H9 (cell line): ENCODE data around the gene TICRR. TPM values are rescaled to one million over a fixed set of nuclear protein-coding genes. Genes with fewer than 3 reads are reported as not detected.

Source experiments
- DNase-seq: peaks from one replicate; pipeline ENCODE4 v3.0.0-alpha.2; 2017
- H2AFZ ChIP-seq: one replicate; pipeline ENCODE4 v1.6.1; 2013; ENCODE audit warnings: mild to moderate bottlenecking, low read length, control low read depth, moderate library complexity
- H2AK5ac ChIP-seq: 2 replicates; pipeline ENCODE4 v1.6.1; 2013; ENCODE audit warnings: low read length, control low read depth, mixed read lengths; ENCODE audit not compliant: insufficient read length
- H2BK120ac ChIP-seq: one replicate; pipeline ENCODE4 v1.6.1; 2013; ENCODE audit warnings: low read depth, mild to moderate bottlenecking, low read length, control low read depth, inconsistent platforms; ENCODE audit not compliant: poor library complexity, severe bottlenecking
- H2BK12ac ChIP-seq: 2 replicates; pipeline ENCODE4 v1.6.1; 2013; ENCODE audit warnings: low read length, control low read depth, mixed read lengths, low read depth; ENCODE audit not compliant: insufficient read length
- H2BK15ac ChIP-seq: 2 replicates; pipeline ENCODE4 v1.6.1; 2013; ENCODE audit warnings: low read depth, low read length, control low read depth
- H2BK20ac ChIP-seq: one replicate; pipeline ENCODE4 v1.6.1; 2013; ENCODE audit warnings: low read depth, mild to moderate bottlenecking, low read length, control low read depth, inconsistent platforms; ENCODE audit not compliant: poor library complexity, severe bottlenecking
- H2BK5ac ChIP-seq: 2 replicates; pipeline ENCODE4 v1.6.1; 2013; ENCODE audit warnings: low read length, control low read depth, mixed read lengths; ENCODE audit not compliant: insufficient read length
- H3K14ac ChIP-seq: 2 replicates; pipeline ENCODE4 v1.6.1; 2013; ENCODE audit warnings: low read length, control low read depth; ENCODE audit not compliant: insufficient read depth
- H3K18ac ChIP-seq: 2 replicates; pipeline ENCODE4 v1.6.1; 2013; ENCODE audit warnings: low read depth, mild to moderate bottlenecking, mixed read lengths, low read length, control low read depth; ENCODE audit not compliant: insufficient read length
- H3K23ac ChIP-seq: 2 replicates; pipeline ENCODE4 v1.6.1; 2013; ENCODE audit warnings: low read length, control low read depth, mixed read lengths, low read depth; ENCODE audit not compliant: insufficient read length
- H3K23me2 ChIP-seq: 2 replicates; pipeline ENCODE4 v1.6.1; 2013; ENCODE audit warnings: low read depth, mild to moderate bottlenecking, mixed read lengths, low read length, control low read depth; ENCODE audit not compliant: insufficient read length, poor library complexity, severe bottlenecking
- H3K27ac ChIP-seq: 2 replicates; pipeline ENCODE4 v1.5.1; 2013; ENCODE audit warnings: low read length, control low read depth, mixed read lengths, low read depth; ENCODE audit not compliant: insufficient read length
- H3K27me3 ChIP-seq: 2 replicates; pipeline ENCODE4 v1.6.1; 2013; ENCODE audit warnings: low read length, control low read depth, inconsistent platforms; ENCODE audit not compliant: insufficient read depth
- H3K4ac ChIP-seq: 2 replicates; pipeline ENCODE4 v1.6.1; 2013; ENCODE audit warnings: low read depth, mild to moderate bottlenecking, control low read depth, inconsistent platforms, low read length, moderate library complexity
- H3K4me1 ChIP-seq: 2 replicates; pipeline ENCODE4 v1.6.1; 2013; ENCODE audit warnings: low read length, control low read depth, inconsistent platforms; ENCODE audit not compliant: insufficient read depth
- H3K4me2 ChIP-seq: 2 replicates; pipeline ENCODE4 v1.6.1; 2013; ENCODE audit warnings: low read length, control low read depth, mixed read lengths; ENCODE audit not compliant: insufficient read length, insufficient read depth
- H3K56ac ChIP-seq: 2 replicates; pipeline ENCODE4 v1.6.1; 2013; ENCODE audit warnings: low read depth, mild to moderate bottlenecking, mixed read lengths, low read length, control low read depth; ENCODE audit not compliant: insufficient read length
- H3K79me1 ChIP-seq: 2 replicates; pipeline ENCODE4 v1.6.1; 2013; ENCODE audit warnings: low read depth, mild to moderate bottlenecking, moderate library complexity, low read length, control low read depth, inconsistent platforms; ENCODE audit not compliant: insufficient read depth, poor library complexity, severe bottlenecking
- H3K79me2 ChIP-seq: 2 replicates; pipeline ENCODE4 v1.6.1; 2013; ENCODE audit warnings: low read length, control low read depth, inconsistent platforms; ENCODE audit not compliant: insufficient read depth
- H3K9ac ChIP-seq: 2 replicates; pipeline ENCODE4 v1.6.1; 2013; ENCODE audit warnings: low read length, control low read depth, mixed read lengths; ENCODE audit not compliant: insufficient read length; ENCODE audit errors: extremely low read depth
- H3K9me3 ChIP-seq: one replicate; pipeline ENCODE4 v1.6.1; 2013; ENCODE audit warnings: low read depth, low read length, inconsistent platforms; ENCODE audit not compliant: control insufficient read depth
- H3T11ph ChIP-seq: one replicate; pipeline ENCODE4 v1.6.1; 2013; ENCODE audit warnings: mild to moderate bottlenecking, low read length, control low read depth, inconsistent platforms
- H4K20me1 ChIP-seq: one replicate; pipeline ENCODE4 v1.6.1; 2013; ENCODE audit not compliant: control insufficient read depth, insufficient read length, insufficient read depth
- H4K5ac ChIP-seq: 2 replicates; pipeline ENCODE4 v1.6.1; 2013; ENCODE audit warnings: low read depth, mild to moderate bottlenecking, mixed read lengths, low read length, control low read depth; ENCODE audit not compliant: insufficient read length
- H4K8ac ChIP-seq: replicated peaks from 2 replicates; pipeline ENCODE4 v1.6.1; 2013; ENCODE audit warnings: low read length, control low read depth, mixed read lengths, low read depth; ENCODE audit not compliant: insufficient read length
- H4K91ac ChIP-seq: 2 replicates; pipeline ENCODE4 v1.6.1; 2013; ENCODE audit warnings: low read depth, mild to moderate bottlenecking, moderate library complexity, mixed read lengths, low read length, control low read depth; ENCODE audit not compliant: insufficient read length
- H3K27ac Mint-ChIP-seq, 3 experiments: 2 replicates in 2 of 3; 3 replicates in 1 of 3; pipeline ENCODE4 v1.8.0; 2020 to 2021; ENCODE audit warnings: mixed read lengths in 3 of 3, mild to moderate bottlenecking in 1 of 3, moderate library complexity in 1 of 3
- H3K27me3 Mint-ChIP-seq: 2 replicates; pipeline ENCODE4 v1.8.0; 2021; ENCODE audit warnings: low read depth, mild to moderate bottlenecking, moderate library complexity, mixed read lengths
- H3K36me3 Mint-ChIP-seq, 3 experiments: 2 replicates in 2 of 3; 3 replicates in 1 of 3; pipeline ENCODE4 v1.8.0; 2020 to 2021; ENCODE audit warnings: low read depth in 3 of 3, mixed read lengths in 3 of 3; ENCODE audit not compliant: insufficient read depth in 1 of 3
- H3K4me1 Mint-ChIP-seq, 2 experiments: 2 replicates each; pipeline ENCODE4 v1.8.0; 2020; ENCODE audit warnings: mixed read lengths in 2 of 2
- H3K4me3 Mint-ChIP-seq, 2 experiments: 2 replicates in 1 of 2; 3 replicates in 1 of 2; pipeline ENCODE4 v1.8.0; 2020 to 2021; ENCODE audit warnings: mild to moderate bottlenecking in 2 of 2, mixed read lengths in 2 of 2, moderate library complexity in 1 of 2
- H3K9me3 Mint-ChIP-seq, 2 experiments: 2 replicates in 1 of 2; 3 replicates in 1 of 2; pipeline ENCODE4 v1.8.0; 2020; ENCODE audit warnings: mild to moderate bottlenecking in 2 of 2, mixed read lengths in 2 of 2, moderate library complexity in 1 of 2
- CTCF ChIP-seq: fragments of 200-600 bp; sonication (generic); conservative IDR thresholded peaks from 3 replicates; pipeline ENCODE4 v1.8.0; 2021; ENCODE audit warnings: antibody characterized with exemption, mild to moderate bottlenecking
- WGBS: extraction: QIAGEN DNeasy Blood & Tissue Kit; methylation state at CpG from one replicate; pipeline ENCODE4 v1.1.7; 2013; ENCODE audit warnings: missing lambda C conversion rate, low lambda C conversion rate, mixed read lengths; ENCODE audit not compliant: insufficient read length; ENCODE audit errors: extremely low coverage; 5-methylcytosine and 5-hydroxymethylcytosine counted together
- total RNA-seq: library from RNA; stranded (reverse); gene quantifications from 2 replicates; pipeline ENCODE4 v1.2.1, GENCODE V29; 2021

TICRR gene
- total RNA-seq, 1 experiment from 2014 or later: 26.0 TPM

GRCh38 chr15:89675606-89676005 lies 100.3 kb downstream of the TICRR start:
- Histone ChIP-seq H3K4me2 (no peak overlapping the region), H3K27ac (no peak overlapping the region), H2BK120ac (no peak overlapping the region), H3K79me1 (no peaks in the 10 kb centered on the region), H2BK12ac (no peak overlapping the region), H3K18ac (no peak overlapping the region), H2AK5ac (no peak overlapping the region), H3K23ac (no peak overlapping the region), H3K9ac (no peak overlapping the region), H3K4me1 (no peaks in the 10 kb centered on the region), H3K23me2 (no peaks in the 10 kb centered on the region), H3K4ac (no peak overlapping the region), H4K8ac (no peak overlapping the region), H4K20me1 (no peaks in the 10 kb centered on the region), H2BK20ac (no peak overlapping the region), H3K79me2 (no peaks in the 10 kb centered on the region), H2AFZ (no peak overlapping the region), H3K9me3 (no peaks in the 10 kb centered on the region), H3K14ac (no peak overlapping the region), H3K56ac (no peak overlapping the region), H2BK5ac (no peak overlapping the region), H2BK15ac (no peak overlapping the region), H4K91ac (no peak overlapping the region), H3T11ph (no peak overlapping the region), H3K27me3 (no peaks in the 10 kb centered on the region), H4K5ac (no peak overlapping the region)
- Mint-ChIP-seq H3K4me3 (no peak overlapping the region), H3K9me3 (no peaks in the 10 kb centered on the region), H3K27me3 (peaks cover 19% of the 10 kb centered on the region), H3K36me3 (no peaks in the 10 kb centered on the region), H3K27ac (no peak overlapping the region), H3K4me1 (peaks cover 4 to 8% of the 10 kb centered on the region in 2 experiments; a peak in 2 of 4 replicates)
- WGBS: no CpG with 5 or more reads among the region's 6 CpGs
- DNase-seq: no peak
- TF ChIP-seq CTCF: no peak
